HG03060 (cell line): ENCODE data around the gene SLC16A6.
"Not testable (repeated sequence)": the region's sequence is repeated elsewhere in the genome, so short reads cannot be mapped to it uniquely, and the experiment has no call there.

Source experiments
- ATAC-seq: cut with Tn5 transposase; IDR thresholded peaks from one replicate; pipeline ENCODE4 v1.9.1; 2021; ENCODE audit warnings: low read depth, moderate number of reproducible peaks; ENCODE audit not compliant: unreplicated experiment

SLC16A6 gene

GRCh38 chr17:68291836-68292688 is 1.1 kb upstream of the SLC16A6 start:
- peak; percentile 34 for ATAC-seq

DNA sequence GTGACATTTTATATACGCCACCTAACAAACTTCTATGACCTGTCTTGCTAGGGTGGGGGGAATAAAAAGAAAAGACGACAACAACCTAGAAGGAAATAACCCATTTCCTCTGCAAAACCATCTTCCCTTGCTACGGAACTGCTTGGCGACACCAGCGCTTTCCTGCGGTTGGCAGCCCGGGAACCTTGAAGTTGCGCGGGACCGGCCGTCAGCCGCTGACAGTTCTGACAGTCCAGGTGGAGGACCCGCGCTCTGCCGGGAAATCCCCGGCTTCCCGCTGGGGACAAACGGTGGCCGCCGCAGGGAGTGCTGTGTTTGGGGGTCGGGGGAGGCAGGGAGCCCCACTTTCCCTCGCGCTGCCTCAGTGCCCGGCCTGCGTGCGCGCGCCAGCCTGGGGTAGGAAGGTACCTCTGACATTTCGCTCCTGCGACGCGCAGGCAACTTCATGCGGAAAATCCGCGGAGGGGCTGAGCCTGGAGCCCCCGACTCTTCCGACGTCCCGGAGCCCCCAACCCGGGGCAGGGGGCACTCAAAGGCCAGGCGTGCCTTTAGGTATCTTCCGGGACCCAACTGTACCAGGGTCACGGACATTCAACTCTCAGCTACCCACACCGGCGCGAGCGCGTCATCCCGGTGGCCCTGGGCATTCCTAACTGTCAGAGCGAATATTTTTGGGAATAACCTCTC is 516 bp downstream of the SLC16A6 start:
- no peak for ATAC-seq

DNA sequence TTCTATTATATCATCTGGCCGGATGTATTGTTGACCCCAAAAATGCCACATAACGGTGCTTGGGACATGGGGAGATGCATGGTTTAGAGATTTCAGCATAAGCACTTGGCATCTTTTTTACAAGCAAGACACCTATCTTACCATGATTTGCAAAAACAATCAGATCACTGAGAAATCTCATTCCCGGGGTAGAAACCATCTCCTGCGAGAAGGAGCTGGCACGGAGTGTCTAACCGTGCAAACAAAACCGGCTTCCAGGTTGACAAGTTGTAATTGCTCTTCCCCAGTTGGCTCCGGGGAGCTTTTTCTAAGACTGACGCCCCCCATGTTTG is 1.0 kb downstream of the SLC16A6 start:
- no peak for ATAC-seq

DNA sequence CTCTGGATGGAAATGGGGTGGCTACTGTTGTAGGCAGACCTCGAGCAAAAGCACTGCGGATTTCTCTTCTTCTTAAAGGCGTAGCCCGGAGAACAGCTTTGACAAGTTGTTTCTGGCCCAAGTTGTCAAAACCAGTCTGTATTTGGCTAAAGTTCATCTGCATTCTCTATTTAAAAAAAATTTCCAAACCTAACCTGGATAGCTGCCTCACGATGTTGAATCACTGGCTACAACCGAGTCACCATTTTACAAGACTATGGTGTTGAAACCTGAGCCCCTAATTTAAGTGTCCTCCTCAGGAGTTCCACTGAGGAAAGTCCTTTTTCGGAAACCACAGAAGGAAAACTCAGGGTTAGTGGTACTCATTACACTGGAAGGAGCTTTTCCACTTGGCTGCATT is 1.5 kb downstream of the SLC16A6 start:
- ATAC-seq: no peak

GRCh38 chr17:68288804-68289203 is 2.1 kb downstream of the SLC16A6 start:
- no peak for ATAC-seq

GRCh38 chr17:68288375-68288774 is 2.6 kb downstream of the SLC16A6 start:
- no peak for ATAC-seq

DNA sequence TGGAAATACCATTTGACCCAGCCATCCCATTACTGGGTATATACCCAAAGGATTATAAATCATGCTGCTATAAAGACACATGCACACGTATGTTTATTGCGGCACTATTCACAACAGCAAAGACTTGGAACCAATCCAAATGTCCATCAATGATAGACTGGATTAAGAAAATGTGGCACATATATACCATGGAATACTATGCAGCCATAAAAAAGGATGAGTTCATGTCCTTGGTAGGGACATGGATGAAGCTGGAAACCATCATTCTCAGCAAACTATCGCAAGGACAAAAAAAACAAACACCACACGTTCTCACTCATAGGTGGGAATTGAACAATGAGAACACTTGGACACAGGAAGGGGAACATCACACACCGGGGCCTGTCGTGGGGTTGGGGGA is 9.0 kb downstream of the SLC16A6 start:
- not testable (repeated sequence) for ATAC-seq

DNA sequence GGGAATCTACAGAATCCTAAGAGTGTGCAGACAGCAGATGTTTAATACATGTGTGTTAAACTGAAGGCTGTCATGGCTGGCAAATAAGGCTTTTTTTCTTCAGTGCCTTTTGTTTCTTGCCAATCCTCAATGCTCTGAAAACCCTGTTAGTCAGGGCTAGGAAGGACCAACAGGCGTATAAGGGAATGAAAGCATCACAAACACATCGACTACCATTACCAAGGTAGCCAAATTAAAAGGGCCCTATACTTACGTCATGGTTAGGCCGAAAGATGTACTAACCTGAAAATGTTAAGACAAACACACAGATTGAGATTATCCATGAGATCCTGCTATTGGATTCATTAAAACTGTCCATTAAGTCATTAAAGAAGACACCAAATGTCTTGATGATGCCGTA is 13.1 kb downstream of the SLC16A6 start:
- no peak for ATAC-seq

DNA sequence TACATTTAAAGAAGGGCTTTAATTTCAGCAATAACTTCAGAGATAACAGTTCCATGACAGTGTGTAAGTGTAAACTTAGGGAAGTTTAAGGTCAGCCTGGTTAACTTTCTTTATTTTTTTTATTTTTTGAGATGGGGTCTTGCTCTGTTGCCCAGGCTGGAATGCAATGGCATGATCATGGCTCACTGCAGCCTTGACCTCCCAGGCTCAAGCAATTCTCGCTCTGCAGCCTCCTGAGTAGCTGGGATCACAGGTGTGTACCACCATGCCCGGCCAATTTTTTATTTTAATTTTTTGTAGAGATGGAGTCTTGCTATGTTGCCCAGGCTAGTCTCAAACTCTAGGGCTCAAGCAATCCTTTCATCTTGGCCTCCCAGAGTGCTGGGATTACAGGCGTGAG is 14.6 kb downstream of the SLC16A6 start:
- not testable (repeated sequence) for ATAC-seq

- ATAC-seq: no peak
Measured at GRCh38 chr17:68273722-68274121, 17.2 kb downstream of the SLC16A6 start.

- ATAC-seq: not testable (repeated sequence)
Measured at GRCh38 chr17:68265833-68266232, 25.1 kb downstream of the SLC16A6 start.

GRCh38 chr17:68263101-68263681 is 27.7 kb downstream of the SLC16A6 start:
- ATAC-seq: not testable (repeated sequence)

DNA sequence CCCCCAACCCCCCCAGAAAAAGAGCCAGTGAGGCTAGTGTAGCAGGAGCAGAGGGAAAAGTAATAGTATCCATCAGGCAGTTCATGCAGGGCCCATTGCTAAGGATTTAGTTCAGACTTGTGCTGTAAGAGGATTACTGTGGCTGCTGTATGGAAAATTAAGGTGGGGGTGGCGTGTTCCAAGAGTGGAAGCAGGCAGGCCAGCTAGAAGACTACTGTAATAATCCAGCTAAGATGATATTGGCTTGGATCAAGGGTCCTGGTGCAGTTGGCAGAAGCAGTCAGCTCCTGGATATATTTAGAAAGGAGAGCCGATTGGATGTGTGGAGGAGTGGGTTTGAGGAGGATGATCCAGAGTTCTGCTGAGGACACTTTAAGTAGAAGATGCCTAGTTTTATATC is 28.5 kb downstream of the SLC16A6 start:
- not testable (repeated sequence) for ATAC-seq

GRCh38 chr17:68260051-68260762 is 30.7 kb downstream of the SLC16A6 start:
- no peak for ATAC-seq

DNA sequence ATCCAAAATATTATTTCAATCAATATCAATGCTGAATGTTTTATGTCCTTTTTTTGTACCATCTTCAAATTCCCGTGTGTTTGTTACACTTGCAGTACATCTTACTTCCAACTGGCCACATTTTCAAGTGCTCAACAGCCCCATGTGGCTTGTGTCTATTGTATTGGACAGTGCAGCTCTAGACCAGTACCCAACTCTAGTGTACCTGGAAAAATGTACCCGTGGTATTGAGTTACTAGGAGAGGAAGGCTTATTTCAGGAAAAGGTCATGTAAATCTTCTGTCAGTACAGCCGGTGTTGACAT is 31.3 kb downstream of the SLC16A6 start:
- ATAC-seq: not testable (repeated sequence)

- peak; percentile 60 for ATAC-seq
Measured at GRCh38 chr17:68258890-68259647, 31.9 kb downstream of the SLC16A6 start.

GRCh38 chr17:68257934-68258333 is 33.0 kb downstream of the SLC16A6 start:
- ATAC-seq: no peak

- ATAC-seq: not testable (repeated sequence)
Measured at GRCh38 chr17:68256701-68257100, 34.2 kb downstream of the SLC16A6 start.

- no peak for ATAC-seq
Measured at GRCh38 chr17:68255731-68256538, 35.0 kb downstream of the SLC16A6 start.

GRCh38 chr17:68255151-68255550 is 35.8 kb downstream of the SLC16A6 start:
- no peak for ATAC-seq
